Hepatocyte (in vitro differentiated cells): ENCODE data around the gene NCL. TPM values are rescaled to one million over a fixed set of nuclear protein-coding genes. Genes with fewer than 3 reads are reported as not detected.
"Not testable (repeated sequence)": the region's sequence is repeated elsewhere in the genome, so short reads cannot be mapped to it uniquely, and the experiment has no call there.

Source experiments
- DNase-seq: peaks from one replicate; pipeline ENCODE4 v3.0.0-alpha.2; 2016; ENCODE audit warnings: low spot score
- H2AFZ ChIP-seq: fragments of 200-600 bp; sonication (generic); 2 replicates; pipeline ENCODE4 v1.6.0; 2016; ENCODE audit warnings: antibody characterized with exemption, mild to moderate bottlenecking
- H3K27ac ChIP-seq: fragments of 200-600 bp; sonication (generic); 2 replicates; pipeline ENCODE4 v1.5.1; 2016; ENCODE audit warnings: mild to moderate bottlenecking
- H3K27me3 ChIP-seq: fragments of 200-600 bp; sonication (generic); 2 replicates; pipeline ENCODE4 v1.6.1; 2016
- H3K36me3 ChIP-seq: fragments of 200-600 bp; sonication (generic); replicated peaks from 2 replicates; pipeline ENCODE4 v1.5.1; 2016; ENCODE audit warnings: low read depth; ENCODE audit not compliant: insufficient read depth
- H3K4me1 ChIP-seq: fragments of 200-600 bp; sonication (generic); 2 replicates; pipeline ENCODE4 v1.5.1; 2016; ENCODE audit warnings: mild to moderate bottlenecking, moderate library complexity; ENCODE audit not compliant: insufficient read depth
- H3K4me2 ChIP-seq: fragments of 200-600 bp; sonication (generic); 2 replicates; pipeline ENCODE4 v1.6.0; 2016
- H3K4me3 ChIP-seq: fragments of 200-600 bp; sonication (generic); 2 replicates; pipeline ENCODE4 v1.5.1; 2016; ENCODE audit warnings: mild to moderate bottlenecking
- H3K79me2 ChIP-seq: fragments of 200-600 bp; sonication (generic); 2 replicates; pipeline ENCODE4 v1.6.0; 2017; ENCODE audit warnings: mild to moderate bottlenecking
- H3K9me2 ChIP-seq: fragments of 200-600 bp; sonication (generic); replicated peaks from 2 replicates; pipeline ENCODE4 v1.6.0; 2017; ENCODE audit warnings: mild to moderate bottlenecking; ENCODE audit not compliant: insufficient read depth
- H3K9me3 ChIP-seq: fragments of 200-600 bp; sonication (generic); 2 replicates; pipeline ENCODE4 v1.5.1; 2016; ENCODE audit warnings: low read depth, mild to moderate bottlenecking
- H4K20me1 ChIP-seq: fragments of 200-600 bp; sonication (generic); 2 replicates; pipeline ENCODE4 v1.6.0; 2016; ENCODE audit warnings: mild to moderate bottlenecking; ENCODE audit not compliant: insufficient read depth, poor library complexity, severe bottlenecking
- EZH2 ChIP-seq: fragments of 200-600 bp; sonication (generic); IDR thresholded peaks from 2 replicates; pipeline ENCODE4 v1.6.1; 2016; ENCODE audit warnings: antibody characterized with exemption, mild to moderate bottlenecking, borderline replicate concordance
- EZH2phosphoT487 ChIP-seq: fragments of 200-600 bp; sonication (generic); IDR thresholded peaks from one replicate; pipeline ENCODE4 v1.6.1; 2018; ENCODE audit warnings: antibody characterized with exemption, mild to moderate bottlenecking, low read depth, moderate library complexity; ENCODE audit not compliant: unreplicated experiment, severe bottlenecking
- WGBS: methylation state at CpG from one replicate; pipeline ENCODE4 v1.1.6; 2016; ENCODE audit warnings: low lambda C conversion rate; ENCODE audit errors: missing lambda C conversion rate; 5-methylcytosine and 5-hydroxymethylcytosine counted together
- polyA plus RNA-seq: library from polyadenylated mRNA; unstranded; fragments of >200 nt; fragmentation: Nextera tagmentation; extraction: Ambion mirVana; gene quantifications from 2 replicates; pipeline ENCODE4 v1.2.1, GENCODE V29; 2016
- total RNA-seq: library from RNA; depleted of rRNA; stranded (reverse); fragments of >200 nt; gene quantifications from 2 replicates; pipeline ENCODE4 v1.2.3, GENCODE V29; 2014
- TF ChIP-seq, protein P1 (sequence below): fragments of 200-600 bp; sonication (generic); IDR thresholded peaks from 2 replicates; pipeline ENCODE4 v1.5.1; 2016; ENCODE audit warnings: antibody characterized with exemption, mild to moderate bottlenecking; ENCODE audit not compliant: poor library complexity

NCL gene
- total and polyA plus RNA-seq, 2 experiments from 2014 or later, result 137 to 349 TPM

DNA sequence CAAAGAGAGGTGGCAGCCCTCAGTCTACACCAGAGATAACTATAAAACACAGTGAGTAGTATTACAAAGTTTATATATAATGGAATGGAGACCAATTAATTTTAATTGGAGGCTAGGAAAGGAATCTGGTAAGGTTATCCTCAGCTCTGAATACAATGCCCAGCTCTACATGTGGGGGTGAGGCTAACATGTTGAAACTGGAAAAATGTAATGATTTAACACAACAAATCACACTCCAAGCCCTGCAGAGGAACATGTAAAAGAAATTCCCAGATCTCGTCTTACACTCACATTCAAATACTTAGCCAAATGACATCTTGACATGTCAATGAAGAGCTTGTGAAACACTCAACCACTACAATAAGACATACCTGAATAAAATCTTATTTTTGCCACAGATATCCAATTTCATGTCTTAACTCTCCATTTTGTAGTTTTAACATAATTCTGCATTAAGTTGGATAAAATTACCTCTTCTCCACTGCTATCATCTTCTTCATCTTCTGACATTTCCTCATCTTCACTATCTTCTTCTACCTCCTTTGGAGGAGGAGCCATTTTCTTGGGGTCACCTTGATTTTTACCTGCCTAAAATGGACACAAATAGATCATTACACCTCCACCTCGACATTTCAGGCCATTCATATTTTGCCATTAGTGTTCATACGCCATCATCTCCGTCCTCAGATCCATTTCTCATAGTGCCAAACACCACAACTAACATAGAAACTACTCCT, 1.4 kb downstream of the NCL start:
- H3K27ac ChIP-seq, result peak overlapping the region; percentile 99
- H2AFZ ChIP-seq, result no peak overlapping the region
- no peak for DNase-seq
- 11% methylated on average over 4 of the region's 4 CpGs for WGBS
- peaks cover 3% of the 10 kb centered on the region for H3K36me3 ChIP-seq
- peak overlapping the region; percentile 78 for H3K4me3 ChIP-seq
- peaks cover 65% of the 10 kb centered on the region for H3K79me2 ChIP-seq
- no peaks in the 10 kb centered on the region for H3K27me3 ChIP-seq
- no peaks in the 10 kb centered on the region for H3K9me3 ChIP-seq
- H4K20me1 ChIP-seq, result peaks cover 60% of the 10 kb centered on the region
- peaks cover 15% of the 10 kb centered on the region for H3K4me1 ChIP-seq
- no peaks in the 10 kb centered on the region for H3K9me2 ChIP-seq
- peak overlapping the region; percentile 88 for H3K4me2 ChIP-seq
- TF ChIP-seq EZH2 (no peak), EZH2phosphoT487 (no peak)
- TF ChIP-seq, protein P1, sequence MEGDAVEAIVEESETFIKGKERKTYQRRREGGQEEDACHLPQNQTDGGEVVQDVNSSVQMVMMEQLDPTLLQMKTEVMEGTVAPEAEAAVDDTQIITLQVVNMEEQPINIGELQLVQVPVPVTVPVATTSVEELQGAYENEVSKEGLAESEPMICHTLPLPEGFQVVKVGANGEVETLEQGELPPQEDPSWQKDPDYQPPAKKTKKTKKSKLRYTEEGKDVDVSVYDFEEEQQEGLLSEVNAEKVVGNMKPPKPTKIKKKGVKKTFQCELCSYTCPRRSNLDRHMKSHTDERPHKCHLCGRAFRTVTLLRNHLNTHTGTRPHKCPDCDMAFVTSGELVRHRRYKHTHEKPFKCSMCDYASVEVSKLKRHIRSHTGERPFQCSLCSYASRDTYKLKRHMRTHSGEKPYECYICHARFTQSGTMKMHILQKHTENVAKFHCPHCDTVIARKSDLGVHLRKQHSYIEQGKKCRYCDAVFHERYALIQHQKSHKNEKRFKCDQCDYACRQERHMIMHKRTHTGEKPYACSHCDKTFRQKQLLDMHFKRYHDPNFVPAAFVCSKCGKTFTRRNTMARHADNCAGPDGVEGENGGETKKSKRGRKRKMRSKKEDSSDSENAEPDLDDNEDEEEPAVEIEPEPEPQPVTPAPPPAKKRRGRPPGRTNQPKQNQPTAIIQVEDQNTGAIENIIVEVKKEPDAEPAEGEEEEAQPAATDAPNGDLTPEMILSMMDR, result no peak

DNA sequence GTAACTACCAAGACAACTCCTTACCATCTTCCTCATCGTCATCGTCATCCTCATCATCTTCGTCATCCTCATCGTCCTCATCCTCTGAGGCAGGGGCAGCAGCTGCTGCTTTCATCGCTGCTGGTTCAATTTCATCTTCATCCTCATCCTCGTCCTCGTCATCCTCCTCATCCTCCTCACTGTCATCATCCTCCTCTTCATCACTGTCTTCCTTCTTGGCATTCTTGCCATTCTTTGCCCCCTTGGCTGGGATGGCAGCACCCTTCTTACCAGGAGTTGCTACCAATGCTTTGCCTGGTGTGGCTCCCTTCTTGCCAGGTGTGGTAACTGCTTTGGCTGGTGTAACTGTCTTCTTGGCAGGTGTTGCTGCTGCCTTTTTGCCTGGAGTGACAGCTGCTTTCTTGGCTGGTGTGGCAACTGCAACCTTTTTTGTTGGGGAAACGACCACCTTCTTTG, 2.7 kb downstream of the NCL start:
- no peak overlapping the region for H2AFZ ChIP-seq
- 96% methylated on average over 8 of the region's 8 CpGs for WGBS
- no peaks in the 10 kb centered on the region for H3K9me2 ChIP-seq
- peaks cover 15% of the 10 kb centered on the region for H3K4me1 ChIP-seq
- no peak overlapping the region for H3K4me2 ChIP-seq
- DNase-seq, result no peak
- H3K4me3 ChIP-seq, result no peak overlapping the region
- H3K36me3 ChIP-seq, result peaks cover 8% of the 10 kb centered on the region
- no peak for TF ChIP-seq EZH2
- TF ChIP-seq, protein P1, result no peak
- TF ChIP-seq EZH2phosphoT487, result no peak
- no peak overlapping the region for H3K27ac ChIP-seq
- peaks cover 65% of the 10 kb centered on the region for H4K20me1 ChIP-seq
- H3K9me3 ChIP-seq, result no peaks in the 10 kb centered on the region
- peaks cover 68% of the 10 kb centered on the region for H3K79me2 ChIP-seq
- H3K27me3 ChIP-seq, result no peaks in the 10 kb centered on the region

DNA sequence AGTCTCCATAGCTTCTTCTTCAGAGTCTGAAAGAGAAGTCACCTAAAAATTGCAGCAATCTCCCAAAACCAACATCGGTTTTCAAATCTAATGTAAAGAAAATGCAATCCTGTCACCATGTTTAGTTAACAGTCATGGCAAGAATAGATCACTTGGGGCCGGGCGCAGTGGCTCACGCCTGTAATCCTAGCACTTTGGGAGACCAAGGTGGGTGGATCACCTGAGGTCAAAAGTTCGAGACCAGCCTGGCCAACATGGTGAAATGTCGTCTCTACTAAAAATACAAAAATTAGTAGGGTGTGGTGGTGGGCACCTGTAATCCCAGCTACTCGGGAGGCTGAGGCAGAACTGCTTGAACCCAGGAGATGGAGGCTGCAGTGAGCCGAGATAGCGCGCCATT, 3.4 kb downstream of the NCL start:
- peaks cover 15% of the 10 kb centered on the region for H3K4me1 ChIP-seq
- peaks cover 66% of the 10 kb centered on the region for H3K79me2 ChIP-seq
- 92% methylated on average over 10 of the region's 10 CpGs for WGBS

DNA sequence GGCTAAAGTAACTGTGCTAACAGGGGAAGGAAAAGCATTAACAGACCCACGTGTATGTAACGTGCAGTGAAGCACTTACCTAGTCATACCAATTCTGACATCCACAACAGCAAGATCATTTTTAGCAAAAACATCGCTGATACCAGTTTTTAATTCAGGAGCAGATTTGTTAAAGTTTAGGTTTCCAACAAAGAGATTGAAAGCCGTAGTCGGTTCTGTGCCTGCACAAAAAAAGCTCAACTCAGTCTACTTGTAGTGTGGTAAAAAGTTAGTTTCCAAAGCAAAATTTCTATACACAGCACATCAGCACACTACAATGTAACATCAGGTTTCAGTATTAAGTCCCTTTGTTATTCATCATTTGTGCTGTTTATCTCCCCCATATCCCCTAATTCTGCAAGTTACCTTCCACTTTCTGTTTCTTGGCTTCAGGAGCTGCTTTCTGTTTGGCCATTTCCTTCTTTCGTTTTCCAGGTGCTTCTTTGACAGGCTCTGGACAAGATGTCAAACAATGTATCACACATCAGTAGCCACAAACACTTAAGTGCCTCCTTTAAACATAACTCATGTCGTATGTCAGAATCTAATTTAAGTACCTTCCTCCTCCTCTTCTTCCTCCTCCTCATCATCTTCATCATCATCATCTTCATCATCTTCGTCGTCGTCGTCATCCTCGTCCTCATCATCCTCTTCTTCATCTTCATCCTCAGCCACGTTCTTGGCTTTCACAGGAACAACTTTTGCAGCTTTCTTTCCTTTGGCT, 4.0 kb downstream of the NCL start:
- Histone ChIP-seq H3K79me2 (peaks cover 60% of the 10 kb centered on the region), H2AFZ (no peak overlapping the region), H4K20me1 (peaks cover 67% of the 10 kb centered on the region), H3K9me3 (no peaks in the 10 kb centered on the region), H3K27me3 (no peaks in the 10 kb centered on the region), H3K36me3 (peaks cover 10% of the 10 kb centered on the region), H3K4me3 (no peak overlapping the region), H3K4me2 (no peak overlapping the region), H3K9me2 (no peaks in the 10 kb centered on the region), H3K4me1 (peaks cover 10% of the 10 kb centered on the region), H3K27ac (no peak overlapping the region)
- no peak for TF ChIP-seq EZH2phosphoT487
- no peak for TF ChIP-seq EZH2
- TF ChIP-seq, protein P1, result no peak
- 94% methylated on average over 13 of the region's 13 CpGs for WGBS
- DNase-seq, result no peak

More for the DNA sequence above, 3.4 kb downstream of the NCL start:
- H3K9me2 ChIP-seq, H3K4me3 ChIP-seq, H3K27ac ChIP-seq, H3K4me2 ChIP-seq, H2AFZ ChIP-seq, H3K9me3 ChIP-seq, H3K27me3 ChIP-seq, DNase-seq: not testable (repeated sequence)
- H3K36me3 ChIP-seq, result peaks cover 10% of the 10 kb centered on the region
- H4K20me1 ChIP-seq, result peaks cover 67% of the 10 kb centered on the region
